Activated CD8-positive, alpha-beta memory T cell treated with anti-CD3 and anti-CD28 coated beads for 36 hours (primary cell): ENCODE results near the gene HTR2B. TPM values are rescaled to one million over a fixed set of nuclear protein-coding genes. Genes with fewer than 3 reads are reported as not detected.
"Not testable (repeated sequence)": the region's sequence is repeated elsewhere in the genome, so short reads cannot be mapped to it uniquely, and the experiment has no call there.

Experiments used
- CTCF ChIA-PET: fragments of 350-600 bp; sonication (Branson Sonifier 250); formaldehyde crosslinking; loops from one replicate; lab custom pipeline; 2021; ENCODE audit warnings: antibody characterized with exemption; lab: Charles Lee
- POLR2A ChIA-PET: fragments of 350-600 bp; sonication (Branson Sonifier 250); formaldehyde crosslinking; loops from one replicate; lab custom pipeline; 2021; ENCODE audit warnings: antibody characterized with exemption; lab: Charles Lee
- total RNA-seq, 2 experiments: library from RNA; stranded (reverse); gene quantifications; one replicate each; pipeline ENCODE4 v1.2.3, GENCODE V29; 2021

The HTR2B gene
- not detected for total RNA-seq

GRCh38 chr2:231124838-231125568, at the start of gene HTR2B:
Gene HTR2B, minus strand, starts transcription at chr2:231125042. Its CDS starts 1,278 bp downstream, at chr2:231123764.
- ChIA-PET CTCF (interaction anchor here (0.6 kb wide), 1 partner anchor 61 kb away, joined by 3 read pairs; no protein-coding TSS in a partner anchor), POLR2A (interaction anchor here (0.6 kb wide), 1 partner anchor 534 kb away, joined by 3 read pairs; no protein-coding TSS in a partner anchor)

DNA sequence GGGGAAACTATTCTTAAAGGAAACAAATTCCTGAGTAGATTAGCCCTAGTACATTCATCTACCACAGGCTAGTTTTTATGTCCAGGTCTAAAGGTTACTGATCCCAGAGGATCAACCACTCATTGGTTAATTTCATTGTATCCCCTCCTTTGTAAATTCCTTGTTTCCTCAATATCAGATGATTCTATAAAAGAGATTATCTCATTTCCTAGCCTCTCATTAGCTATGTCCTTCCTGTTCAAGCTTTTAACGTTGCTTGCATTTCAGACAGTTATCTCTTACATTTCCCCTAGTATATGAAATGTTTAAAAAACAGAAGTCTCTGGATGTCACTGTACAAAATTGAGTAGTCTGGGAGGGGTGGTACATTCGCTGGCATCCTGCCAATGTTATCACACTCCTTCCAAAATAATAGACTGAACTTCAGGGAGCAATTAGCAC, 49.4 kb upstream of the HTR2B start:
- POLR2A ChIA-PET = no interaction called here
- CTCF ChIA-PET = interaction anchor here (0.6 to 0.7 kb wide), 2 partner anchors 93 to 244 kb away, joined by 3 read pairs; no protein-coding TSS in a partner anchor

GRCh38 chr2:231172025-231172424, 47.2 kb upstream of the HTR2B start:
- CTCF ChIA-PET = interaction anchor here (0.7 kb wide), 1 partner anchor 289 kb away, joined by 3 read pairs; no protein-coding TSS in a partner anchor
- POLR2A ChIA-PET = no interaction called here

DNA sequence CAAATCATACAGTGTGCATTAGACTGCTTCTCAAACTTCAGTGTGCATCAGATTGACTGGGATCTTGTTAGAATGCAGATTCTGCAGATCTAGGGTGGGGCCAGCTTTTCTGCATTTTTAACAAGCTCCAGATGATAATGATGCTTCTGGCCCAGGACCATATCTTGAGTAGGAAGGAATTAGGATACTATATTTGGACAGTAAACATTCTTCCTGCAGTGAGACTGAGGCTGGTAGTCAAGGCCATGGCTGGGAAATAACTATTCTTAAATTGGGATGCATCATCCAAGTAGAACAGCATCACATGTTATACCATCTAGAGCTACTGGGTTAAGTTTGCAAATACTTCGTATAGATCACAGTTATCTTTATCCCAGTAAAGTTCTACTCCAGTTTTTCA, 45.2 kb upstream of the HTR2B start:
- POLR2A ChIA-PET = no interaction called here
- CTCF ChIA-PET = interaction anchor here (0.6 to 0.8 kb wide), 2 partner anchors 117 to 391 kb away, joined by 3 read pairs; no protein-coding TSS in a partner anchor

GRCh38 chr2:231169488-231169887, 44.6 kb upstream of the HTR2B start:
- ChIA-PET POLR2A (no interaction called here), CTCF (no interaction called here)

- CTCF ChIA-PET = no interaction called here
- POLR2A ChIA-PET = no interaction called here
Observed at GRCh38 chr2:231168460-231169139, 43.8 kb upstream of the HTR2B start.

- CTCF ChIA-PET = no interaction called here
- POLR2A ChIA-PET = no interaction called here
Observed at GRCh38 chr2:231167745-231168459, 43.1 kb upstream of the HTR2B start.

DNA sequence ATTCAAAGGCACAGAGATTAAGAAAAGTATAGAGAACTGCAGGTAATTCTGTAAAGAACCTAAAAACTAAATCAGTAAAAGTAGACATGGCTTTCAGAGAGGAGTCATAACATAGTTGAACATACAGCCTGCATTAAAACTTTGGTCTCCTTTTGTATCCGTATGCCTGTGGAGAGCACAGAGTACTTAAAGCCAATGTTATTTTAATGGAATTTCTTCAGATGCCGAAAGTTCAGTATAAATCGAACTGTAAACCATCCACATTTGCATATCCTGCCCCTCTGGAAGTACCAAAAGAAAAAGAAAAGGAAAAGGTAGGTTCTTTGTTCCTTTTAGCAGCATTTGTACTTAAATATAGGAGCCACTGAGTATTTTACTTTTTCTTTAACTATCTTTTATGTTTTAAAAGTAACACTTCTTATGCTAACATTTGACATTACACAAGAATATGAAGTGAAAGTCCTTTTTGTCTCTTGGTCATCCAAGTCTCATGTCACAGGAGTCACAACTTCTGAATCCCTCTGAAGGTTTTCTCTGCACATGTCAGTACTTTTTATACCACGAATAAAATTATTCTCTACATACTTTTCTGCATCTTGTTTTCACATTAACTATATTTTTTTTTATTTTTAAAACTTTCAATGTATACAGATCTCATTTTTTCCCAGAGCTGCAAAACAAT, 38.7 kb upstream of the HTR2B start:
- ChIA-PET POLR2A (no interaction called here), CTCF (no interaction called here)

- CTCF ChIA-PET = no interaction called here
Observed at GRCh38 chr2:231163011-231163410, 38.2 kb upstream of the HTR2B start.

DNA sequence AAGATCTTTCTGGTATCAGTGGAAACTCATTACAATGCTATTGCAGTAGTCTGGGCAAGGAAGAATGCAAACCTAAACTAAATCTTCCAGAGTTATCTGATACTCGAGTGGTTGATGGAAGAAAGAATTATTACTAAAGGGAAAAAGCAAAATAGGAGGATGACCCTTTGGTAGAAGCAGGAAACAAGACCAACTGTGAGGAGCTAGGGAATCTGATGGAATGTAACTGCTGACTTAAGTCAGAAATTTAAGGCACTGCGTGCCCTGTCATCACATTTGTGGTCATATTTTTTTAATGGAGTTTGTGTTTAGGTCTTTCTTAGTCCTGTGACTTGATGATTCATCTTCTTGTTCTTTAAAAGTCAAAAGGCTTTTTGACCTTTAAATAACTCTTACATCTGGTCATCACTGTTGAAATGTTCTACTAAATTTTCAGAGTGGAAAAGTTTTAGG, 37.1 kb upstream of the HTR2B start:
- POLR2A ChIA-PET = no interaction called here
- CTCF ChIA-PET = interaction anchor here (1.1 to 1.4 kb wide), 2 partner anchors 15 to 16 kb away, joined by 3 to 4 read pairs; no protein-coding TSS in a partner anchor

More at GRCh38 chr2:231163011-231163410, 38.2 kb upstream of the HTR2B start:
- POLR2A ChIA-PET = no interaction called here

DNA sequence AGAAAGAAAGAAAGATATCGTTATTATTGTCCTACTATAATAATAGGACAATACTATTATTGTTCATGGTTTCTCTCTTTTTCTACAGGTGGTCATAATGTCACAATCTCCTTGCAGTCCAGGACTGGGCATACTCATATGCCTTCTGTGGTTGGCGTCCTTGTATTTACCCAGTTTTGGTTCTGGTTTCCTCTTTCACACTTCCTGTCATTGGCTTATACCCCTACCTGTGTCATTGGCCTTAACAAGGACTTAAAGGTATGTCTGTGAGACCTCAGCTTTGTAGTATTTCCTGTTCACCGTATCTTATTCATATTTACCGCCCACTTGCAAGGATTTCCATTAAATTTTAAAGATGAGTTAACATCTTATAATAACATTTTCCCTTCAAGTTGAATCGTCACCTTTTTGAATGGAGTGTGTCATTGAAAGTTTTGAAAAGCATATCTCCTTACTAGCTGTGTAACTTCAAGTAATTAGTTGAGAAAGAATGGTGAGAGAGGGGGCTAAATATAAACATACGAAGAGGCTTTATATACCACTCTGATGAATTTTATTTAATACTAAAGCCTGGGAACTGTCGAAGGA, 36.5 kb upstream of the HTR2B start:
- ChIA-PET CTCF (interaction anchor here (1.1 to 1.4 kb wide), 2 partner anchors 14 to 16 kb away, joined by 3 to 4 read pairs; no protein-coding TSS in a partner anchor), POLR2A (no interaction called here)

DNA sequence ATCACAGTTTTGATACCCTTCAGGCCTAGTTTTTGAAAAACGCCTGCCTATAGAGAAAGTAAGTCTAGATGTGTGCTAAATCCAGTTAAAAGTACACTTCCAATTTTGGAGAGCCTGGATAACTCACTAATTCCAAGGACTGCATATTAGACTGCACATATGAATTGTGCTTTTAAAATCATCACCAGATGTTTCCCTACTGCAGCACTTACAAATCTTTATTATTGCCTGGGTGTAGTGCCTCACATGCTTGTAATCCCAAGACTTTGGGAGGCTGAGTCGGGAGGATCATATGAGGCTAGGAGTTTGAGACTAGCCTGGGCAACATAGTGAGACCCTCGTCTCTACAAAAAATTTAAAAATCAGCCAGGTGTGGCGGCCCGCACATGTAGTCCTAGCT, 35.9 kb upstream of the HTR2B start:
- POLR2A ChIA-PET = no interaction called here
- CTCF ChIA-PET = interaction anchor here (1.4 kb wide), 1 partner anchor 14 kb away, joined by 4 read pairs; no protein-coding TSS in a partner anchor

GRCh38 chr2:231159306-231159705, 34.5 kb upstream of the HTR2B start:
- POLR2A ChIA-PET = no interaction called here
- CTCF ChIA-PET = interaction anchor here (0.5 kb wide), 1 partner anchor 18 kb away, joined by 3 read pairs; no protein-coding TSS in a partner anchor

- ChIA-PET CTCF (no interaction called here), POLR2A (no interaction called here)
Observed at GRCh38 chr2:231152800-231153557, 28.1 kb upstream of the HTR2B start.

GRCh38 chr2:231146665-231147064, 21.8 kb upstream of the HTR2B start:
- POLR2A ChIA-PET = no interaction called here
- CTCF ChIA-PET = interaction anchor here (1.3 kb wide), 1 partner anchor 15 kb away, joined by 4 read pairs; no protein-coding TSS in a partner anchor

DNA sequence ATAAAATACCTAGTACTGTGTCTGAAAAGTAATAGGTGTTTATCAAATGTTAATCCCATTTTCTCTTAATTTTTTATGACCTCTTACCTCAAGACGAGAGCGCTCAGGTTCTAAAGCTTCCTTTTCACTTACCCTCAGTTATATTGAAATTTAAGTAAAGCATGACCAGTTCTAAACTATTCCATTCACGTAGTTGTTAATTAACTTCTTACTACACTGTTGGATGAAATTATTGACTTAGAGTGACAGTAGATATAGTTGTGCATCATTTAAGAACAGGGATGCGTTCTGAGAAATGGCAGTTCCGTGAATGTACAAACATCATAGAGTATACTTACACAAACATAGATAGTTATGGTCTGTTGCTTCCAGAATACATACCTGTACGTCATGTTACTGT, 20.1 kb upstream of the HTR2B start:
- CTCF ChIA-PET = interaction anchor here (1.4 kb wide), 1 partner anchor 17 kb away, joined by 3 read pairs; no protein-coding TSS in a partner anchor
- POLR2A ChIA-PET = no interaction called here

- CTCF ChIA-PET = interaction anchor here (0.6 to 0.7 kb wide), 2 partner anchors 19 to 311 kb away, joined by 3 read pairs; no protein-coding TSS in a partner anchor
- POLR2A ChIA-PET = not testable (repeated sequence)
Observed at GRCh38 chr2:231140808-231141207, 16.0 kb upstream of the HTR2B start.
